IMR-90 (cell line): ENCODE results near the gene CLPTM1. TPM values are rescaled to one million over a fixed set of nuclear protein-coding genes. Genes with fewer than 3 reads are reported as not detected.

Experiments
- ATAC-seq: fragments of 200-7000 bp; cut with Tn5 transposase; 2 replicates; pipeline ENCODE4 v1.9.1; 2020; ENCODE audit warnings: low read depth, mild to moderate bottlenecking, moderate library complexity
- BruUV-seq: library from RNA; stranded (reverse); fragments of 400-500 nt; replicated peaks from 2 replicates; lab custom pipeline; 2021; lab: Mats Ljungman, UMichigan
- CTCF ChIA-PET: fragments of 300-600 bp; formaldehyde crosslinking; extraction: SDS; loops from one replicate; lab custom pipeline; 2021; ENCODE audit warnings: antibody characterized with exemption; lab: Yijun Ruan, JAX
- POLR2A ChIA-PET: fragments of 300-600 bp; sonication (Branson Sonifier 250); formaldehyde crosslinking; loops from one replicate; lab custom pipeline; 2022; ENCODE audit warnings: antibody characterized with exemption; ENCODE audit not compliant: unreplicated experiment; lab: Charles Lee
- DNase-seq: peaks from one replicate; pipeline ENCODE4 v3.0.0; 2013
- H2AFZ ChIP-seq: replicated peaks from 2 replicates; pipeline ENCODE3; 2013; ENCODE audit warnings: low read length, mild to moderate bottlenecking; ENCODE audit not compliant: poor library complexity
- H2AK5ac ChIP-seq: 2 replicates; pipeline ENCODE4 v1.6.1; 2013; ENCODE audit warnings: low read depth, low read length, inconsistent platforms
- H2AK9ac ChIP-seq: replicated peaks from 2 replicates; pipeline ENCODE3; 2013; ENCODE audit warnings: mild to moderate bottlenecking, low read depth, low read length, moderate library complexity; ENCODE audit not compliant: poor library complexity
- H2BK120ac ChIP-seq: 2 replicates; pipeline ENCODE4 v1.6.1; 2013; ENCODE audit warnings: low read depth, low read length, inconsistent platforms
- H2BK15ac ChIP-seq: 3 replicates; pipeline ENCODE4 v1.6.1; 2013; ENCODE audit warnings: low read depth, low read length, inconsistent platforms
- H2BK20ac ChIP-seq: 2 replicates; pipeline ENCODE4 v1.6.1; 2013; ENCODE audit warnings: low read depth, mild to moderate bottlenecking, inconsistent platforms, low read length, moderate library complexity
- H2BK5ac ChIP-seq: 2 replicates; pipeline ENCODE4 v1.6.1; 2013; ENCODE audit warnings: mild to moderate bottlenecking, low read depth, low read length, inconsistent platforms; ENCODE audit not compliant: poor library complexity, severe bottlenecking
- H3K14ac ChIP-seq: replicated peaks from 2 replicates; pipeline ENCODE4 v1.6.1; 2013; ENCODE audit warnings: low read depth, low read length, inconsistent platforms
- H3K18ac ChIP-seq: 2 replicates; pipeline ENCODE4 v1.6.1; 2013; ENCODE audit warnings: low read depth, low read length, control low read depth
- H3K23ac ChIP-seq: 2 replicates; pipeline ENCODE4 v1.6.1; 2013; ENCODE audit warnings: low read depth, low read length, inconsistent platforms
- H3K27ac ChIP-seq: 2 replicates; pipeline ENCODE4 v1.5.1; 2013; ENCODE audit warnings: mild to moderate bottlenecking, control low read depth, low read length; ENCODE audit not compliant: insufficient read depth
- H3K27me3 ChIP-seq: 2 replicates; pipeline ENCODE4 v1.6.1; 2013; ENCODE audit warnings: low read length; ENCODE audit not compliant: control insufficient read depth, insufficient read depth
- H3K36me3 ChIP-seq: 2 replicates; pipeline ENCODE4 v1.6.1; 2013; ENCODE audit warnings: low read length, mixed read lengths; ENCODE audit not compliant: control insufficient read depth, insufficient read depth
- H3K4ac ChIP-seq: 2 replicates; pipeline ENCODE4 v1.6.1; 2013; ENCODE audit warnings: low read depth, low read length, inconsistent platforms
- H3K4me1 ChIP-seq: 2 replicates; pipeline ENCODE4 v1.6.1; 2013; ENCODE audit warnings: low read length, mixed read lengths; ENCODE audit not compliant: control insufficient read depth, insufficient read depth
- H3K4me2 ChIP-seq: 2 replicates; pipeline ENCODE4 v1.6.1; 2013; ENCODE audit warnings: low read depth, mild to moderate bottlenecking, control low read depth, low read length, moderate library complexity
- H3K4me3 ChIP-seq: 2 replicates; pipeline ENCODE4 v1.5.1; 2013; ENCODE audit warnings: low read depth, mild to moderate bottlenecking, control low read depth, low read length, moderate library complexity; ENCODE audit not compliant: insufficient read depth
- H3K56ac ChIP-seq: 2 replicates; pipeline ENCODE4 v1.6.1; 2013; ENCODE audit warnings: low read length, inconsistent platforms; ENCODE audit not compliant: insufficient read depth; ENCODE audit errors: extremely low read depth
- H3K79me1 ChIP-seq, 2 experiments: 2 replicates each; pipeline ENCODE4 v1.6.1; 2013; ENCODE audit warnings: low read length in 2 of 2, inconsistent platforms in 1 of 2, low read depth in 1 of 2
- H3K9ac ChIP-seq: 2 replicates; pipeline ENCODE4 v1.6.1; 2013; ENCODE audit warnings: low read depth, low read length, control low read depth
- H3K9me1 ChIP-seq: 2 replicates; pipeline ENCODE4 v1.6.1; 2013; ENCODE audit warnings: low read length, inconsistent platforms; ENCODE audit not compliant: insufficient read depth
- H3K9me3 ChIP-seq: 2 replicates; pipeline ENCODE4 v1.6.1; 2013; ENCODE audit warnings: low read length; ENCODE audit not compliant: control insufficient read depth, insufficient read depth
- H4K20me1 ChIP-seq: 2 replicates; pipeline ENCODE4 v1.6.1; 2013; ENCODE audit warnings: low read length, inconsistent platforms; ENCODE audit not compliant: insufficient read depth
- H4K5ac ChIP-seq: 2 replicates; pipeline ENCODE4 v1.6.1; 2013; ENCODE audit warnings: mild to moderate bottlenecking, low read depth, low read length, control low read depth
- H4K8ac ChIP-seq, 2 experiments: 2 replicates each; pipeline ENCODE4 v1.6.1; 2013; ENCODE audit warnings: low read depth in 2 of 2, low read length in 2 of 2, control low read depth in 1 of 2, inconsistent platforms in 1 of 2
- H4K91ac ChIP-seq: 2 replicates; pipeline ENCODE4 v1.6.1; 2013; ENCODE audit warnings: low read depth, low read length, inconsistent platforms; ENCODE audit not compliant: insufficient read depth
- MAFK ChIP-seq: IDR thresholded peaks from 2 replicates; pipeline ENCODE4 v1.6.1; 2012; ENCODE audit warnings: low read depth, low read length, improper control_type of control experiment
- NFE2L2 ChIP-seq: fragments of 150-350 bp; IDR thresholded peaks from 2 replicates; pipeline ENCODE4 v1.6.1; 2016; ENCODE audit warnings: low read depth, mild to moderate bottlenecking, low read length
- WGBS, 2 experiments: methylation state at CpG; one replicate each; pipeline versions ENCODE4 v1.1.5 to v1.1.7; 2013; ENCODE audit warnings: missing lambda C conversion rate in 2 of 2; ENCODE audit not compliant: insufficient read length in 1 of 2; ENCODE audit errors: extremely low coverage in 2 of 2; 5-methylcytosine and 5-hydroxymethylcytosine counted together
- dilution Hi-C: fragments of 300-500 bp; cut with HindIII; formaldehyde crosslinking; loops from one replicate; pipeline ENCODE4 v1.14.3; 2018; ENCODE audit warnings: low sequenced_read_pairs; ENCODE audit not compliant: unreplicated experiment
- in situ Hi-C: fragments of 300-500 bp; cut with MboI; formaldehyde crosslinking; loops from 3 replicates; pipeline ENCODE4 v1.14.3; 2019; ENCODE audit warnings: low sequenced_read_pairs, inconsistent platforms, mixed read lengths
- intact Hi-C: fragments of 100-400 bp; cut with micrococcal nuclease; formaldehyde crosslinking; loops from 2 replicates; pipeline ENCODE4 v1.10.0; 2022
- polyA plus RNA-seq, 3 experiments: library from polyadenylated mRNA; depleted of rRNA; stranded (reverse); fragments of >200 nt; gene quantifications; 2 replicates each; pipeline ENCODE4 v1.2.3, GENCODE V29; 2012; ENCODE audit warnings: low replicate concordance in 1 of 3
- total RNA-seq: library from RNA; depleted of rRNA; stranded (reverse); fragments of >200 nt; gene quantifications from 2 replicates; pipeline ENCODE4 v1.2.3, GENCODE V29; 2012

Gene CLPTM1
- total and polyA plus RNA-seq, 2 of the 4 experiments (the other 2 are of a cell fraction), result 23.8 to 88.8 TPM

DNA sequence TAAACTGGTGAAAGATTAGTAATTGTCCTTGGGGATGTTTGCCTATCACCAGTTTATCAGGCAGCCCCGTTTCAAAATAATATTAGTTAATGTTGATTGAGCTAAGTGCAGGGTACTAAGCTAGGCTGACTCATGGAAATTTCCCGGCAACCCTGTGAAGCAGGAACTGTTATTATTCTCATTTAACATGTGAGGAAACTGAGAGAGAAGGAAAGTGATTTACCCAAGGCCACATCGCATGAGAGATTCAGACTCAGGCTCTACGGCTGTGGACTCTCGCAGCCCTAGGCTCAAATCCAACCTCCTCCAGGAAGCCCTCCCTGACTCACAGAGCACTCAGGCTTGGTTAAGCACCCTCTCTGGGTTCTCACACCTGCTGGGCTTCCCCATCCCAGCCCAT, 19.7 kb downstream of the CLPTM1 start:
- Histone ChIP-seq H4K5ac (no peak overlapping the region), H2BK15ac (no peak overlapping the region), H2AK5ac (no peak overlapping the region), H3K4me3 (no peak overlapping the region), H2AK9ac (no peak overlapping the region), H3K4ac (no peak overlapping the region), H4K20me1 (peaks cover 9% of the 10 kb centered on the region; the same call in 1 of the 2 replicates), H3K27ac (no peak overlapping the region), H3K27me3 (no peaks in the 10 kb centered on the region), H4K91ac (no peak overlapping the region), H3K4me1 (no peaks in the 10 kb centered on the region), H3K9me3 (no peaks in the 10 kb centered on the region), H3K23ac (no peak overlapping the region), H3K79me1 (peaks cover 6 to 24% of the 10 kb centered on the region in 2 experiments; a peak in 3 of 4 replicates), H2BK20ac (no peak overlapping the region), H3K4me2 (no peak overlapping the region), H3K9me1 (no peaks in the 10 kb centered on the region), H3K56ac (no peak overlapping the region), H3K18ac (no peak overlapping the region), H2AFZ (no peak overlapping the region), H4K8ac (no peak overlapping the region), H3K9ac (no peak overlapping the region), H2BK120ac (no peak overlapping the region), H3K36me3 (peaks cover 64% of the 10 kb centered on the region), H3K14ac (no peak overlapping the region), H2BK5ac (no peak overlapping the region)
- ATAC-seq (no peak), DNase-seq (no peak)
- ChIA-PET CTCF (no interaction called here), POLR2A (no interaction called here)
- no TSS peak for BruUV-seq
- intact Hi-C loops, result no loop called here
- TF ChIP-seq MAFK (no peak), NFE2L2 (no peak)
- in situ Hi-C loops, result no loop called here
- dilution Hi-C loops, result no loop called here
- WGBS, 2 experiments, result 96% methylated on average over 5 of the region's 5 CpGs; no CpG with 5 or more reads in 1 of the 2 experiments
